Measurements from ENCODE around the gene PLK3.

- TF ChIP-seq EZH2 (IDR thresholded peaks at IDR 0.05; ENCODE audit: insufficient read depth, poor library complexity, severe bottlenecking), result no peak
- no peak for TF ChIP-seq EZH2phosphoT487 (IDR thresholded peaks at IDR 0.05; ENCODE audit: insufficient read depth, low read depth)
Measured at GRCh38 chr1:44821240-44821715, 21.1 kb downstream of the PLK3 start.
